ENCODE data around the gene PCDHB6. TPM values are rescaled to one million over a fixed set of nuclear protein-coding genes. Genes with fewer than 3 reads are reported as not detected.
A peak's percentile ranks its signal among the peaks of the same experiment; 100 is the strongest.
"Not testable (repeated sequence)": the region's sequence is repeated elsewhere in the genome, so short reads cannot be mapped to it uniquely, and the experiment has no call there.

Gene PCDHB6
- total RNA-seq, 4 donors from 2014 or later, result 0.14 to 0.32 TPM; not detected in 2

GRCh38 chr5:141127305-141127704, 22.6 kb upstream of the PCDHB6 start:
- Histone ChIP-seq H3K9me3 (peaks cover 0 to 24% of the 10 kb centered on the region in 2 donors), H3K4me3 (no peak overlapping the region), H3K27me3 (peaks cover 7% of the 10 kb centered on the region), H3K4me1 (no peaks in the 10 kb centered on the region), H3K27ac (no peak overlapping the region), H3K36me3 (no peaks in the 10 kb centered on the region)
- 85 to 90% methylated on average over 1 of the region's 1 CpG for WGBS, 2 donors (ENCODE audit: low coverage in 1 of 2)
- TF ChIP-seq EP300 (IDR thresholded peaks at IDR 0.05; ENCODE audit: low read depth) (no peak), CTCF (IDR thresholded peaks at IDR 0.05) (no peak), POLR2A (IDR thresholded peaks at IDR 0.05) (no peak), POLR2AphosphoS5 (IDR thresholded peaks at IDR 0.05) (no peak)
- intact Hi-C loops (cut with DNase I; ENCODE audit: low total_unique reads) (no loop called here), in situ Hi-C loops (cut with MboI; ENCODE audit: low pct_ligation_motif_present in 1 of 4, low pct_unique_long_range_greater_than_20kb in 1 of 4, low sequenced_read_pairs in 3 of 4) (no loop called here)
- no peak for DNase-seq

- H3K9me3 ChIP-seq, result peaks cover 22 to 56% of the 10 kb centered on the region in 2 donors
- no peaks in the 10 kb centered on the region for H3K27me3 ChIP-seq
- in situ Hi-C loops (cut with MboI; ENCODE audit: low pct_ligation_motif_present in 1 of 4, low pct_unique_long_range_greater_than_20kb in 1 of 4, low sequenced_read_pairs in 3 of 4) (no loop called here), intact Hi-C loops (cut with DNase I; ENCODE audit: low total_unique reads) (no loop called here)
- WGBS, 2 donors (ENCODE audit: low coverage in 1 of 2), result 47% methylated on average over 16 to 22 of the region's 22 CpGs
- no peaks in the 10 kb centered on the region for H3K4me1 ChIP-seq
- H3K4me3 ChIP-seq, result peak within 1 kb of the TSS in 3 of 4 donors; percentile 6 to 18 (median 8)
- no peak within 1 kb of the TSS for H3K27ac ChIP-seq
- no peaks in the 10 kb centered on the region for H3K36me3 ChIP-seq
- TF ChIP-seq POLR2AphosphoS5 (IDR thresholded peaks at IDR 0.05) (no peak), POLR2A (IDR thresholded peaks at IDR 0.05) (no peak), CTCF (IDR thresholded peaks at IDR 0.05) (no peak), EP300 (IDR thresholded peaks at IDR 0.05; ENCODE audit: low read depth) (no peak)
- DNase-seq, result no peak
Observed at GRCh38 chr5:141135030-141135717, 14.7 kb upstream of the PCDHB6 start, which contains the start of gene PCDHB5. TSS of gene PCDHB5 (plus strand) at chr5:141135206. CDS start at chr5:141135435, 229 bp downstream.

- no peak for TF ChIP-seq EP300 (IDR thresholded peaks at IDR 0.05; ENCODE audit: low read depth)
- no peak for TF ChIP-seq POLR2AphosphoS5 (IDR thresholded peaks at IDR 0.05)
- no peak for TF ChIP-seq POLR2A (IDR thresholded peaks at IDR 0.05)
- Histone ChIP-seq H3K4me3 (peak overlapping the region in 1 of 4 donors; percentile 18), H3K27me3 (no peaks in the 10 kb centered on the region), H3K4me1 (no peaks in the 10 kb centered on the region), H3K27ac (no peak overlapping the region), H3K36me3 (no peaks in the 10 kb centered on the region), H3K9me3 (peaks cover 22 to 50% of the 10 kb centered on the region in 2 donors)
- intact Hi-C loops (cut with DNase I; ENCODE audit: low total_unique reads), result no loop called here
- DNase-seq, result no peak
- WGBS, 2 donors (ENCODE audit: low coverage in 1 of 2), result 73 to 84% methylated on average over 10 to 19 of the region's 19 CpGs
- in situ Hi-C loops (cut with MboI; ENCODE audit: low pct_ligation_motif_present in 1 of 4, low pct_unique_long_range_greater_than_20kb in 1 of 4, low sequenced_read_pairs in 3 of 4), result no loop called here
Observed at GRCh38 chr5:141135718-141136266, 14.1 kb upstream of the PCDHB6 start.

- intact Hi-C loops (cut with DNase I; ENCODE audit: low total_unique reads); in situ Hi-C loops (cut with MboI; ENCODE audit: low pct_ligation_motif_present in 1 of 4, low pct_unique_long_range_greater_than_20kb in 1 of 4, low sequenced_read_pairs in 3 of 4); H3K27me3 ChIP-seq; H3K4me3 ChIP-seq; DNase-seq; H3K4me1 ChIP-seq; H3K27ac ChIP-seq; H3K36me3 ChIP-seq: not testable (repeated sequence)
- H3K9me3 ChIP-seq, result peaks cover 22 to 51% of the 10 kb centered on the region in 2 donors
- 72% methylated on average over 32 of the region's 34 CpGs; no CpG with 5 or more reads in 1 of the 2 donors for WGBS, 2 donors (ENCODE audit: low coverage in 1 of 2)
Observed at GRCh38 chr5:141137346-141137745, 12.5 kb upstream of the PCDHB6 start.

- DNase-seq, result no peak
- H3K4me3 ChIP-seq, result no peak overlapping the region
- no peak overlapping the region for H3K27ac ChIP-seq
- WGBS, 2 donors (ENCODE audit: low coverage in 1 of 2), result 72 to 76% methylated on average over 3 to 33 of the region's 33 CpGs
- peaks cover 15 to 34% of the 10 kb centered on the region in 2 donors for H3K9me3 ChIP-seq
- H3K27me3 ChIP-seq, result no peaks in the 10 kb centered on the region
- no peaks in the 10 kb centered on the region for H3K36me3 ChIP-seq
- intact Hi-C loops (cut with DNase I; ENCODE audit: low total_unique reads) (no loop called here), in situ Hi-C loops (cut with MboI; ENCODE audit: low pct_ligation_motif_present in 1 of 4, low pct_unique_long_range_greater_than_20kb in 1 of 4, low sequenced_read_pairs in 3 of 4) (no loop called here)
- no peak for TF ChIP-seq POLR2A (IDR thresholded peaks at IDR 0.05)
- TF ChIP-seq POLR2AphosphoS5 (IDR thresholded peaks at IDR 0.05), result no peak
- no peak for TF ChIP-seq EP300 (IDR thresholded peaks at IDR 0.05; ENCODE audit: low read depth)
- TF ChIP-seq CTCF (IDR thresholded peaks at IDR 0.05), result no peak
- H3K4me1 ChIP-seq, result no peaks in the 10 kb centered on the region
Observed at GRCh38 chr5:141150224-141150992, 551 bp downstream of the PCDHB6 start.
